HG03575 (cell line): ENCODE results near the gene VWA8.
"Not testable (repeated sequence)": the region's sequence is repeated elsewhere in the genome, so short reads cannot be mapped to it uniquely, and the experiment has no call there.

Experiments
- ATAC-seq: cut with Tn5 transposase; IDR thresholded peaks from one replicate; pipeline ENCODE4 v1.9.1; 2021; ENCODE audit not compliant: unreplicated experiment, insufficient number of reproducible peaks, low FRiP score; ENCODE audit errors: extremely low read depth

VWA8 gene

DNA sequence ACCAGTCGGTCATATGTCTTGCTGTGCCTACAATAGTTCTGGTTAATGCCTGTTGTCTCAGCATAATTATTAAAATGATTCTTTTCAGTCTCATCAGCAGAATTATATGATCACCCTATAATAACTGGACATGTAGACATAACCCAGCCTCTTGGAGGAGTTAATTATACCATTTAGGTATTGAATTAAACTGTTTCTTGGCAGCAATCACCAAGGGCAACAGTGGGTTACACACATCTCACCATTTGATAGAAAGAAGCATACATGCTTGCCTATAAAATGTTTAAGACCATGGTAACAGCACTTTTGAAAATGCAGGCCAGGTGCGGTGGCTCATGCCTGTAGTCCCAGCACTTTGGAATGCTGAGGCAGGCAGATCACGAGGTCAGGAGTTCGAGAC, 318.9 kb downstream of the VWA8 start:
- ATAC-seq, result no peak

DNA sequence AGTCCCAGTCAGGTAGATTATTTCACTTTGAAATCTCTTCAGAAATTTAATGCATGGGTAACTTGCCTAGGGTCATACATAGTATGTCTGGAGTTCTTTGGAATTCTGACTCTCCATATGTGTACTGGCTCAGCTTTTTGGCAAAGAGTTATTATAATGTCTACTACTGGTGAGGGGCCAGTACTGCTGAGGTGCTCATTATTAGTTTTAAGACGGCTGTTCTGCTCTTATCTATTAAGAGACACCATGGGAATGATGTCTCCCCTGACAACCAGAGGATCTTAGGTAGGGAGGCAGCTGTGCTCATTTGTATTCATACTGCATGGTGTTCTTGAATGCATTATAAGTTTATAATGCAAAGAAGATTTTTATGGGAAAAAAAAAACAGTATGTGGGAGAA, 319.5 kb downstream of the VWA8 start:
- ATAC-seq, result no peak

DNA sequence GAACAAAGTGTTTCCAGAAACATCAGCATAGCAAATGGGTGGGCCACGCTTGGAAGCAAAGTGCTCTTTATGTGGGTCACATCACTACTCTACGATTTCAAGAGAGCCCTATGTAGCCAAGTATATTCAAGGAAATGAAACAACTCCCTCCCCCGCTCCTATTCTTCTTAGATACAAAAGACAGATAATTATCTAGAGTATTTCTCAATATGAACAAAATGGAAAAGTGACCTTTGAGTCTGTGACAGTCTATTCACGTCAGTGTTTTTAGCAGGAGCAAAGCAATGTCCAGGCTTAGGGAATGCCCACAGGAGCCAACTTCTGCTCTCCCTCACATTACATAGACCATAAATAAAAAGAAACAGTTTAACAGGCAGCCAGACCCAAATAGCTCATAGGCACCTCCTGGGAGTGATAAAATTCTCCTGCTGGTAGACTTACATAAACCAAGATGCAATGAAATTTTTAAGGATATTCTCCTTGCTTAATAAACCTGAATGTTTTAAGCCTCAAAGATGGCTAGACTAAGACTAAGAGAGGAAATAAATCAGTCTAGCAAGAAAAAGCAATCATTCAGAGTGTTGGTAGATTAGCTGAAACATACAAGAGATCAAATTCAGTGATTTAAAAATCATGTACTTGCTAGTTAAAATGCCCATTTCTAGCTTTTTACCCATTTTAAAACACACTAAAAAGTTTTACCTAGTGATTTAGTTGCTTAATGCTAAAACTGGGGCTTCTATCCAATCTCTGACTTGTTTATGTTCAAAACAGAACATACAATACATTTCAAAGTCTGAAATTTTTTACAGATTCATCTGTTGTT, 320.7 kb downstream of the VWA8 start:
- no peak for ATAC-seq

DNA sequence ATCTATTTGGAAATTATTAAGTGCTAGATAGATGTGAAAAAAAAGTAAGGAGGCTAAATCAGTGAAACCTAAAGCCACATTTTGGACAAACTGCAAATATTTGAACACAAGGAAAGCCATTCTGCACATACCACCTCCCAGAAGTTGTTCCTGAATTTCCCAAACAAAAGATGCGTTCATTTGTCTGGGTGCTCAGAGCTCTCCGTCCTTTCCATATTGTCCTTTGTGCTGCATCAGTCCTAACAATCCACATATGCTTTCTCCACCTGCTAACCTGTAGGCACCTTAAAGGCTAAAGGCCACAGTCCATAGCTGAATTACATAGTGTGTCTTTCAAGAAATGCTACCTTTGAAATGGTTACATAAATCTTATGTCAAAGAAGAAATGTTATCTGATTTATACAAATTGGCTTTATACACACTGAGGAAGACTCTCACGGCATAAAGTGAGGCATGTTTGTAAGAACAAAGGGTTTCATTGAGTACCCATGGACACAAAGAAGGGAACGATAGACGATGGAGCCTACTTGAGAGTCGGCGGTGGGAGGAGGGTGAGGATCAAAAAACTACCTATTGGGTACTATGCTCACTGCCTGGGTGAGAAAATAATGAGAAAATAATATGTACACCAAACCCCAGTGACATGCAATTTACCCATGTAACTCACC, 321.5 kb downstream of the VWA8 start:
- ATAC-seq, result no peak

DNA sequence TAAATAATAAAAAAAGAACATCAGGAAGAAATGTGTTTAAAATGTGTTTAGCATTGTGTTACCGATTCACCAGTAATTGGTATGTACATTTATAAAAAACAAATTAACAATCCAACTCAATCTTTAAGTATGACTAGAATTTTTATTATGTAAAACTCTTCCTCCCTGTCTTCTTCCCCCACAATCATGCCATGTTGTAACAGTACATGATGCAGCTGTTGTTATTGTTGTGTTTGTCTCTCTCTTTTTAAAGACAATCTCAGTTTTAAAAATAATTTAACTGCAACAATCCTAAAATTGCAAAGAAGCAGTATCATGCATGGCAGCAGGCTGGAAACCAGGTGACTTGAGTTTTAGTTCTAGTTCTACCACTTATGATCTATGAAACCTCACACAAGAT, 323.3 kb downstream of the VWA8 start:
- no peak for ATAC-seq

DNA sequence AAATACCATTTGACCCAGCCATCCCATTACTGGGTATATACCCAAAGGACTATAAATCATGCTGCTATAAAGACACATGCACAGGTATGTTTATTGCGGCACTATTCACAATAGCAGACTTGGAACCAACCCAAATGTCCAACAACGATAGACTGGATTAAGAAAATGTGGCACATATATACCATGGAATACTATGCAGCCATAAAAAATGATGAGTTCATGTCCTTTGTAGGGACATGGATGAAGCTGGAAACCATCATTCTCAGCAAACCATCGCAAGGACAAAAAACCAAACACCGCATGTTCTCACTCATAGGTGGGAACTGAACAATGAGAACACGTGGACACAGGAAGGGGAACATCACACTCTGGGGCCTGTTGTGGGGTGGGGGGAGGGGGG, 323.9 kb downstream of the VWA8 start:
- ATAC-seq, result not testable (repeated sequence)

DNA sequence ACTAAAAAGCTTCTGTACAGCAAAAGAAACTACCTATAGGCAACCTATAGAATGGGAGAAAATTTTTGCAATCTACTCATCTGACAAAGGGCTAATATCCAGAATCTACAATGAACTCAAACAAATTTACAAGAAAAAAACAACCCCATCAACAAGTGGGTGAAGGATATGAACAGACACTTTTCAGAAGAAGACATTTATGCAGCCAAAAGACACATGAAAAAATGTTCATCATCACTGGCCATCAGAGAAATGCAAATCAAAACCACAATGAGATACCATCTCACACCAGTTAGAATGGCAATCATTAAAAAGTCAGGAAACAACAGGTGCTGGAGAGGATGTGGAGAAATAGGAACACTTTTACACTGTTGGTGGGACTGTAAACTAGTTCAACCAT, 324.3 kb downstream of the VWA8 start:
- not testable (repeated sequence) for ATAC-seq

DNA sequence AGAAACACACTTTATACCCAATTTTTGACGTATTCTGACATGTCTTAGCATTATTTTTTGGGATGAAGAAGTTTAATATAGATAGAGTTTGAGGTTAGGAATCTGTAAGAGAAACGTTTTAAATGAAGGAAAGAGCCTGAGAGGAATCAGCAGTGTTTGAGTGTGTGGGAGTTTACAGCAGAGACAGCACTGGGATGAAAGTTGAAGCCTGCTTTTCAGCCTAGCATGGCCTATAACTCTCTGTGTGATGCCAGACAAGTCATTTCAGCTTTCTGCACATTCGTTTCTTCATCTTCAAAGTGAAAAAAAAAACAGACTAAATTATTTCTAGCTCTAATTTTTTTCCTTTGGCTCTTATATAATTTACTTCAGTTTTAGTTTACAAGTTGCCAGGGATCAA, 326.5 kb downstream of the VWA8 start:
- no peak for ATAC-seq

DNA sequence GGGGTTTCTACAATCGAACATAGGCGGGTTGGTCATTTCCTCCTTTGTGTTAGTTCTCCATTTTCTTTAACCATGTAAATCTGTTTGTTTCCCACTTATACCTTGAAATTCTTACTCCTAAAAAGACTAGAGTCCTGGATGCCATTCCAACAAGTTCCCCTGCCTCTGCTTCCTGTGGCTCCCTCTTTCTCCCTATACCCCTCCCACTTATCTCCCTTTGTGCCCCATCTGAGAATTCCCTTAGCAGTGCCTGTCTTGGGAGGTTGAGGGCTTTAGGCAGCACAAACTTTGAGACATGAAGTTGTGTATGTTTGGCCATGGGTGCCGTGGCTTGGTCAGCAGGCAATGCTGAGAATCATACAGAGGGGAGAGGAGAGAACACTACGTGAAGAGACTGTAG, 327.1 kb downstream of the VWA8 start:
- no peak for ATAC-seq

DNA sequence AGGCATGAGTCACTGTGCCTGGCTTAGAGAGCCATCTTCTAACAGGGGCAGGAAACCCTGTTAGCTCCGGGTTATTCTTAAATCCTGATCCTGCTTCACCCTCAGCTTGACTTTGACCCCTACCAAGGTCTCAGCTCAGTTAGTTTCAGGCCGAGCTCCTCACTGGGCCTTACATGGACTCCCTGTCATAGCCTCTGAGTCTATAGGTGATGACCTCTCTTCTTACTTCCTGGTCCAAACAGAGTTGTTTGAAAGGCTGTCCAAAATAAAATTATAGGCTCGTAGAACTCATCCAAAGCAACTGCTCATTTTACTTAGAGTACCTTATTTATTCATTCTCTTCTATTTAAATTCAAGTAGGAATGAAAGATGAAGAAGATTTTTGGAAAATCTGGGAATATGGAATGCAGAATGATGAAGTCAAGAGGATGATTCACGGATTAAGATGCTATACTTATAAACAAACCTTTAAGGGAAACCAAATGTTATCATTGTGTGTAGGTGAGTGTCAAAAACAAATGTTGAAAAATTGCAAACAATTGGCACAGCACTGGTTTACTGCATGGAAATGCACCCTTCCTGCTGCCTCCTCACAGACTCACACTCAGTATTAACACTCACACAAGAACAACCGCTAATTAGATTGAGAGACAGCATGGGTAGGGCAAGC, 329.5 kb downstream of the VWA8 start:
- no peak for ATAC-seq

DNA sequence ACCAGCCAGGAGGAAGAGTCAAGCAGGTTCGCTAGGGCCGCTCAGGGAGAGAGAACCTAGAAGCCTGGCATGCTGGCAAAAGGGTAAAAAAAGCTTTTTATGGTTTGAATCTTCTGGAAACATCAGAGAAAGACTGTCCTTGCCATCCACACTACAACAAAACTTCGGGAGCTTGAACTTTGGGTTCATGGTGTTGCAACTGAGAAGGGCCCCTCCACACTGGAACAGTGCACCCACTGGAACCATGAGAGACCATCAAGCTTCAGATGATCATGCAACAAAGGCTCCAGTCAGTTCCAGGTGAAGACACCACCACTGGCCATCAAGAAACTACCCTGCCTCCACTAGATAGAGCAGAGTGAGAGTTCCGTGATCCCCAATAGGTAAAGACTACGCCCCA, 333.5 kb downstream of the VWA8 start:
- ATAC-seq, result no peak

DNA sequence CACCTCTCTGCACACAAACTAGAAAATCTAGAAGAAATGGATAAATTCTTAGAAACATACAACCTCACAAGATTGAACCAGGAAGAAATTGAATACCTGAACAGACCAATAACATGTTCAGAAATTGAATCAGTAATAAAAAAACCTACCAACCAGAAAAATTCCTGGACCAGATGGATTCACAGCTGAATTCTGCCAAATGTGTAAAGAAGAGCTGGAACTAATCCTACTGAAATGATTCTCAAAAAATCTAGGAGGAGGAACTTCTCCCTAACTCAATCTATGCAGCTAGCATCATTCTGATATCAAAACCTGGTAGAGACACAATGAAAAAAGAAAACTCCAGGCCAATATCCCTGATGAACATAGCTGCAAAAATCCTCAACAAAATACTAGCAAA, 336.9 kb downstream of the VWA8 start:
- ATAC-seq, result no peak

DNA sequence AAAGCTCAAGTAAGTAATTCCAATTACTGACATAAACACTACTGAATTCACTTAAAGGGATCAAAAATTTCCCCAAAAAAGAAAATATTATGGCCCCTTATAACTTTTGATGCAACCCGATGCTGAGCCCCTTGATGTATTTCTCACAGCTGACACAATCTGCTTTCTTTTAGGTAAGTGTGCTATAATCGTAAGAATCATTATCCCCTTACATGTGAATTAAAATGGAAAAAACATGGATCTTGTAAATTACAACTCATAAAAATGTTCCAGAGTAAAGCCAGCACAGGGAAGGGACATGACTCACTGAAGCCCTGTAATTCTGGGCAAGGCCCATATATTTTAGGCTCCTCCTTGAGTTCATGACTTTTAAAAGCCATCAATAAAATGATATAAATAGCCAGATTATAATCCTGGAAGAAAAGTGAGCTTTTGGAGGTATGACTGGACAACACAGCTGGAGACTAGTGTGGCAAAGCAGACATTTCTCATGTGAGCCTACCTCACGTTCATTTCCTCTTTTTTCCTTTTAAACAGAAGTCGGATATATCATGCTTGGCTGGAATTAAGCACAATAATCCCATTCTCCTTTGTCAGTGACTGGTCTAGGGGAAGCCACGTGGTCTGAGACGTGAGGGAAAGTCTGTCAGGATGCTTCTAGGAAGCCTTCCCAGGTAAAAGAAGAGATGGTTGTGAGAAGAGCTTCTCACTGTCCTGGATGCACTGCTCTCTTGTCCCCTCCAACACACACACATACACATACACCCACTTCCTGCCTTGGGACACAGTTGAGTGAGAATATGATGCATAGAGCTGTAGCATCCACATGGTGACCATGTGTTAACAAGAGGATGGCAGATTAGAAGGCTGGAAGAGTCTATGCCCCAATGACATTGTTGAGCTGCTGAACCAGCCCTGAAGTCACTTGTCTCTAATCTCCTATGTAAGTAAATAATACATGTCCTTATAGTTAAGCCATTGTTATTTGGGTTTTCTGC, 338.2 kb downstream of the VWA8 start:
- no peak for ATAC-seq

DNA sequence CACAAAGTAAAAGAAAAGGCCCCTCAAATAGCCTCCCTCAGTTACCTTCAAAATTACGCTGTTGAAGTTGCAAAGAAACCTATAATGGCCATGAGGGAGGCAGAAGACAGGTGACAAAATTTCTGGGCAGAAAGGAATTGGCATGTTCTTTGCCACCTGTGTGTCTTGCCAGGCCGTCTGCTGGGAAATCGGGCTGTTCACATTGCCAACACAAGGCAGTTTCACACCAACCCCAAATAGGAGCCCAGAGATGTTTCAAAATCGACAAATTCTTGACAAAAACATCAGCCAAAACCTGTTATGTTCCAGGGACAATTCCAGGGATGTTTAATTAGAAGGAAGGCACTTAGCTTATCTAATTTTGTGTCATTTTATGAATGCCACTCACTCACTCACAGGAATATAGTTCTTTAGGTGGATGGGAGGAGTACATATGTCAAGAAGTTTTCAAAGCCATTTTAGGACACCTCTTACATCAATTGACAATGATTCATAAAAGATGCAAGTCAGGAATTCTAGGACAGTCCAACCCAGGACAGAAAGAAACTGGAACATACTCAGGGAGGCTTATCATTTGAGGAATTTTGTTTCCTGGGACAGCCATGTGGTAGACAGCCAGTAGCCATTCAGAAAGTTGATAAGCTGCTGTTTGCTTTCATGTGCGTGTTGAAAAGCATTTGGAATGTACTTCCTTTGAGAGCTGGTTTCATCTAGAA, 339.0 kb downstream of the VWA8 start:
- no peak for ATAC-seq

DNA sequence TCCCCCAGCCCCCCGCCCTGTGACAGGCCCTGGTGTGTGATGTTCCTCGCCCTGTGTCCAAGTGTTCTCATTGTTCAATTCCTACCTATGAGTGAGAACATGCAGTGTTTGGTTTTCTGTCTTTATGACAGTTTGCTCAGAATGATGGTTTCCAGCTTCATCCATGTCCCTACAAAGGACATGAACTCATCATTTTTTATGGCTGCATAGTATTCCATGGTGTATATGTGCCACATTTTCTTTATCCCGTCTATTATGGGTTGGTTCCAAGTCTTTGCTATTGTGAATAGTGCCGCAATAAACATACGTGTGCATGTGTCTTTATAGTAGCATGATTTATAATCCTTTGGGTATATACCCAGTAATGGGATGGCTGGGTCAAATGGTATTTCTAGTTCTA, 343.3 kb downstream of the VWA8 start:
- ATAC-seq, result not testable (repeated sequence)

DNA sequence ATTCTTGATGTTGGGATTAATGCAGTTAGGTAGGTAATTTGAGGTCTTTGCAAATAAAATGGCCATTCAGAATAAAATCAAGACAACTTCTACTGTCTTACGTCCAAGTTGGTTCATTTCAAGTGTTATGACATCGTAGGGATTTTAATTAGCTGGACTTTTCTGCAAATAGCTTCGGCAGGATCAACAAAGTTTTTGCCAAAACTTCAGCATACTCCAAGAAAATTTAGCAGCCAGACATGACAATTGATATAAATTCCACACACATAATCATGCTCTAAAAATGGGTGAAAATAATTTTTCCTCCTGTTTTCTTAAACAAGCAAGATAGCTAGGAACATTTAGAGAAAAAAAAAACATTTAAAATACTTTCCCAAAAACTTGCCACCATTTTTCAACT, 344.8 kb downstream of the VWA8 start:
- ATAC-seq, result no peak

DNA sequence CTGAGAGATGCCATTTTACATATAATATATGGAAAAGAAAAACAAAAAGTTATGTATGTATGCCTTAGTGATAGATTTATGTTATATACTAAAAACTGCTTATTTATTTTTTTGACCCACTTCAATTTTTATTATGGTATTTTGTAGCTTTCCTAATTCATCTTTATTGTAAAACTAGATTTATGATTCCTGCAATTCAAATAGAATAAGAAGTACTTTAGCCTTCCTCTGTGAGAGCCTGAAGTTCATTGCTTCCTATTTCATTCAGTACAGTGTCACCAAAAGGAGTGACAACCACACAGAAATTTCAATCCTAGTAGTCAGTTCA, 345.4 kb downstream of the VWA8 start:
- no peak for ATAC-seq

DNA sequence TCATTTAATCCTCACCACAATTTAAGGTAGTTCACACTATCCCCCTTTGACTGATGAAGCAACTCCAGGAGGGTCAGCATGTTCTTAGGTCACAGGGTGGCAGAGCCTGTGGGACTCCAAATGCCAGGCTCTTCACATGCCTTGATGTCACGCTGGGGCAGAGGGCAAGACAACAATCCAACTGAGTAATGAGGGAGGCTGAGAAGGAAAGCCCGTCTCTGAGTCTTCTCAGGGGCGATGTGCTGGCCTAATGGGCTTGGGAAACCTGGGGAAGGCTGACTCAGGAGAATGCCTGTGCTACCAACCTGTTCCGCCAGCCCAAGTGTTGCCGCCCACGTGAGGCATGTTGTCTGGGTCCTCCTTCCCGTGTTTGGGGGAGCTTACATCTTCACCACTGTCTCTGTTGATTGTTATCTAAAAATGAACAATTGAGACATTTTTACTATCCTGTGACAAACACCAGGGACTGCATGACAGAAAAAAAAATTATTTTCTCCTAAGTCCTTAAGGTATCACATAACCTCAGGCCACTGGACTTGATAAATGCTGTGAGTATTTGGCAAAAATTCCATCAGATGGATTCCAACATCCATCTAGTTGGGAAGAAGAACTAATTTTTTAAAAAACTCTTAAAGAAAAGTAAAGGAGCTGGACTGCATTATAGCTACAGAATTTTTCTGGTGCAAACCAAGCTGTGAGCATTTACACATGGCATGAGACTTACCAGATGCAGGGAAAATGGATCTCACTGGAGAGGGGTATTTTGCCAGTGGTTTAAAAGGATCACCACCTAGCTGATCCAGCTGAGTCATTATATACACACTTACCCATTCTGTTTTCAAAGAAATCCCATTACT, 346.0 kb downstream of the VWA8 start:
- ATAC-seq, result no peak
